WTC11 (cell line): Measurements from ENCODE around the gene BET1.

Experiments used
- ATF1 ChIP-seq: sonication (generic); formaldehyde crosslinking; IDR thresholded peaks from 2 replicates; pipeline ENCODE4 v1.8.1; 2023; ENCODE audit warnings: mild to moderate bottlenecking, moderate library complexity, missing genetic modification reagents
- ELF4 ChIP-seq: sonication (generic); formaldehyde crosslinking; IDR thresholded peaks from 2 replicates; pipeline ENCODE4 v1.8.1; 2022; ENCODE audit warnings: low read depth, mild to moderate bottlenecking, moderate library complexity, missing genetic modification reagents
- ETV6 ChIP-seq: sonication (generic); formaldehyde crosslinking; IDR thresholded peaks from 2 replicates; pipeline ENCODE4 v1.8.1; 2022; ENCODE audit warnings: mild to moderate bottlenecking, missing genetic modification reagents
- GTF2I ChIP-seq: fragments of 250-450 bp; sonication (Bioruptor Pico); conservative IDR thresholded peaks from 2 replicates; pipeline ENCODE4 v1.4.0; 2021; ENCODE audit warnings: mild to moderate bottlenecking
- JUN ChIP-seq: sonication (generic); formaldehyde crosslinking; IDR thresholded peaks from 2 replicates; pipeline ENCODE4 v1.8.0; 2023; ENCODE audit warnings: mild to moderate bottlenecking, missing genetic modification reagents
- NR2C2 ChIP-seq: sonication (generic); formaldehyde crosslinking; IDR thresholded peaks from 2 replicates; pipeline ENCODE4 v1.8.0; 2022; ENCODE audit warnings: mild to moderate bottlenecking, missing genetic modification reagents
- TF ChIP-seq, protein P1 (sequence below): fragments of 200-600 bp; IDR thresholded peaks from 2 replicates; pipeline ENCODE4 v1.8.0; 2022; ENCODE audit warnings: antibody characterized with exemption
- TF ChIP-seq, protein P2 (sequence below): sonication (generic); formaldehyde crosslinking; IDR thresholded peaks from 2 replicates; pipeline ENCODE4 v1.8.1; 2022; ENCODE audit warnings: low read depth, mild to moderate bottlenecking, moderate library complexity, missing genetic modification reagents, borderline replicate concordance
- TF ChIP-seq, protein P3 (sequence below): sonication (generic); formaldehyde crosslinking; IDR thresholded peaks from 2 replicates; pipeline ENCODE4 v1.8.0; 2022; ENCODE audit warnings: mild to moderate bottlenecking, missing genetic modification reagents
- TF ChIP-seq, protein P4 (sequence below): sonication (generic); formaldehyde crosslinking; conservative IDR thresholded peaks from 2 replicates; pipeline ENCODE4 v1.8.1; 2022; ENCODE audit warnings: mild to moderate bottlenecking, missing genetic modification reagents
- TF ChIP-seq, protein P5 (sequence below): sonication (generic); formaldehyde crosslinking; IDR thresholded peaks from 2 replicates; pipeline ENCODE4 v1.8.1; 2022; ENCODE audit warnings: missing genetic modification reagents, borderline replicate concordance

DNA sequence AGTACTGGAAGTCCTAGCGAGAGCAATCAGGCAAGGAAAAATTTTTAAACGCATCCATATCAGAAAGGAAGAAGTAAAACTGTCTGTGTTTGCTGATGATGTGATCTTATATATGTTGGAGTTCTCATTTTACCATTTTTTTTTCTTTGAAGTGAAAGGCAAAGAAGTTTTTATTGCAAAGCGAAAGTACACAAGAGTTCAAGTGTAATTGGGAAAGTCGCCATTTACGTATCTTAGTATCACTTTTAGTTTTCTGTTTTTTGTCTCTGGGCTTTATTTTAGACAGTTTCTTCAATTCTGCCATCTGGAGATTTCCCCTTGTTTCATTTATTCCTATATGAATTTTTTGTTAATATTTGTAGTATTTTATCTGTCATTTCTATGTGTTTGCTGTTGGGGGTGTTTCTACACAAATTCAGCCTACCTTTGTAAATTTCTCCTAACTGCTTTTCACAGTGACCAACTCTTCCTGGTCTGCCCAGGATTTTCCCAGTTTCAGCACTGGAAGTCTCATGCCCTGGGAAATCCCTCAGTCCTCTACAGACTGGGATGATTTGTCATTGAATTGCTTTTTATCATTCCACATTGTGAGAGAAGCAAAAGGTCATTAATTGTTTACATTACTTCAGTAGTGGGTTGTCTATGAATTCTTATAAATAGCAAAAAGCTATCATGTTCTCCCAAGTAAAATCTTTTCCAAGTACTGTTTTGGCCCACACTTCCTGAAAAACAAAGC lies 23.2 kb downstream of the BET1 start:
- TF ChIP-seq GTF2I (CRISPR knock-in tag) (no peak), ATF1 (CRISPR knock-in tag) (no peak), NR2C2 (CRISPR knock-in tag) (no peak), ELF4 (CRISPR knock-in tag) (no peak), ETV6 (no peak), JUN (CRISPR knock-in tag) (no peak)
- TF ChIP-seq, protein P1, sequence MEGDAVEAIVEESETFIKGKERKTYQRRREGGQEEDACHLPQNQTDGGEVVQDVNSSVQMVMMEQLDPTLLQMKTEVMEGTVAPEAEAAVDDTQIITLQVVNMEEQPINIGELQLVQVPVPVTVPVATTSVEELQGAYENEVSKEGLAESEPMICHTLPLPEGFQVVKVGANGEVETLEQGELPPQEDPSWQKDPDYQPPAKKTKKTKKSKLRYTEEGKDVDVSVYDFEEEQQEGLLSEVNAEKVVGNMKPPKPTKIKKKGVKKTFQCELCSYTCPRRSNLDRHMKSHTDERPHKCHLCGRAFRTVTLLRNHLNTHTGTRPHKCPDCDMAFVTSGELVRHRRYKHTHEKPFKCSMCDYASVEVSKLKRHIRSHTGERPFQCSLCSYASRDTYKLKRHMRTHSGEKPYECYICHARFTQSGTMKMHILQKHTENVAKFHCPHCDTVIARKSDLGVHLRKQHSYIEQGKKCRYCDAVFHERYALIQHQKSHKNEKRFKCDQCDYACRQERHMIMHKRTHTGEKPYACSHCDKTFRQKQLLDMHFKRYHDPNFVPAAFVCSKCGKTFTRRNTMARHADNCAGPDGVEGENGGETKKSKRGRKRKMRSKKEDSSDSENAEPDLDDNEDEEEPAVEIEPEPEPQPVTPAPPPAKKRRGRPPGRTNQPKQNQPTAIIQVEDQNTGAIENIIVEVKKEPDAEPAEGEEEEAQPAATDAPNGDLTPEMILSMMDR: no peak
- TF ChIP-seq, protein P2, sequence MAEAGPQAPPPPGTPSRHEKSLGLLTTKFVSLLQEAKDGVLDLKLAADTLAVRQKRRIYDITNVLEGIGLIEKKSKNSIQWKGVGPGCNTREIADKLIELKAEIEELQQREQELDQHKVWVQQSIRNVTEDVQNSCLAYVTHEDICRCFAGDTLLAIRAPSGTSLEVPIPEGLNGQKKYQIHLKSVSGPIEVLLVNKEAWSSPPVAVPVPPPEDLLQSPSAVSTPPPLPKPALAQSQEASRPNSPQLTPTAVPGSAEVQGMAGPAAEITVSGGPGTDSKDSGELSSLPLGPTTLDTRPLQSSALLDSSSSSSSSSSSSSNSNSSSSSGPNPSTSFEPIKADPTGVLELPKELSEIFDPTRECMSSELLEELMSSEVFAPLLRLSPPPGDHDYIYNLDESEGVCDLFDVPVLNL: no peak
- TF ChIP-seq, protein P3, sequence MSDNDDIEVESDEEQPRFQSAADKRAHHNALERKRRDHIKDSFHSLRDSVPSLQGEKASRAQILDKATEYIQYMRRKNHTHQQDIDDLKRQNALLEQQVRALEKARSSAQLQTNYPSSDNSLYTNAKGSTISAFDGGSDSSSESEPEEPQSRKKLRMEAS (CRISPR knock-in tag): no peak
- TF ChIP-seq, protein P4, sequence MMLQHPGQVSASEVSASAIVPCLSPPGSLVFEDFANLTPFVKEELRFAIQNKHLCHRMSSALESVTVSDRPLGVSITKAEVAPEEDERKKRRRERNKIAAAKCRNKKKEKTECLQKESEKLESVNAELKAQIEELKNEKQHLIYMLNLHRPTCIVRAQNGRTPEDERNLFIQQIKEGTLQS (CRISPR knock-in tag): no peak
- TF ChIP-seq, protein P5, sequence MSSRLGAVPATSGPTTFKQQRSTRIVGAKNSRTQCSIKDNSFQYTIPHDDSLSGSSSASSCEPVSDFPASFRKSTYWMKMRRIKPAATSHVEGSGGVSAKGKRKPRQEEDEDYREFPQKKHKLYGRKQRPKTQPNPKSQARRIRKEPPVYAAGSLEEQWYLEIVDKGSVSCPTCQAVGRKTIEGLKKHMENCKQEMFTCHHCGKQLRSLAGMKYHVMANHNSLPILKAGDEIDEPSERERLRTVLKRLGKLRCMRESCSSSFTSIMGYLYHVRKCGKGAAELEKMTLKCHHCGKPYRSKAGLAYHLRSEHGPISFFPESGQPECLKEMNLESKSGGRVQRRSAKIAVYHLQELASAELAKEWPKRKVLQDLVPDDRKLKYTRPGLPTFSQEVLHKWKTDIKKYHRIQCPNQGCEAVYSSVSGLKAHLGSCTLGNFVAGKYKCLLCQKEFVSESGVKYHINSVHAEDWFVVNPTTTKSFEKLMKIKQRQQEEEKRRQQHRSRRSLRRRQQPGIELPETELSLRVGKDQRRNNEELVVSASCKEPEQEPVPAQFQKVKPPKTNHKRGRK (CRISPR knock-in tag): no peak
